ENCODE data around the gene SMAP1. TPM values are rescaled to one million over a fixed set of nuclear protein-coding genes. Genes with fewer than 3 reads are reported as not detected.

Gene SMAP1
- total RNA-seq, 4 donors from 2014 or later, result 24.1 to 35.5 (median 30.9) TPM

DNA sequence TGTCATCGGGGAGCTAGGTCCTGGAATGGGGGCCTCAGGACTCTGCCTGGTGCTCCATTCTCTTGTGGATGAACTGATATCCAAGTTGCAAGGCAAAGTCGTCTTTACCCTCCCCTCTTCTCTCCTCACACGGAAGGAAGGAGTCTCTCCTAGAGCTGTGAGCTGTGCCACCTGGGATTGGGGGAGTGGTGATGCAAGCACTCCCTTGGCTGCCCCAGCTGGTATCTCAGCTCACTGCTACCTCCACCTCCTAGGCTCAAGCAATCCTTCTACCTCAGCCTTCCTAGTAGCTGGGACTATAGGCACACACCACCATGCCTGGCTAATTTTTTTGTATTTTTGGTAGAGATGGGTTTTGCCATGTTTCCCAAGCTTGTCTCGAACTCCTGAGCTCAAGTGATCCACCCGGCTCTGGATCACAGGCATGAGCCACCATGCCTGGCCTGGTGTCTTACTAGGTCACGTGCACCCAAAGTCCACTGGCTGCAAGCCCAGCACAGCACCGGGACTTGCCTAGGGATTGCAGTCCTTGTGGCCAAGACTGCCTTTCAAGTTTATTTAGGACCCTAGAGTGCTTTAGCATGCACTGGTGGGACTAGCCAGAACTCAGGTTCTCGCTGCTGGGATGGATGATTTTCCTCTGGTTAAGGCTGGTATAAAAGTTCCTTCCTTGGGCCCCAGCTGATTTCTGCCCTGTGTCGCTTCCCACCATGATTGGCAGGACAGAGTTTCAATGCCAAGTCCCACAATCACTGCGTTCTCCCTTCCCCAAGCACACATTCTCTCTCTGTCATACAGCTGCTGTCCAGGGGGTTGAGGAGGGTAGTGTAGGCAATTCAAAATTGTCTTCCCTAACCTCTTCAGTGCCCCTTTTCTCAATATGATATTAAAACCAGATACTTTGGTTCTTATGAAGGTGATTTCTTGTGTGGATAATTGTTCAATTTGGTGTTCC, 33.5 kb downstream of the SMAP1 start:
- no peak overlapping the region for H3K4me3 ChIP-seq
- H3K9me3 ChIP-seq, result no peaks in the 10 kb centered on the region
- no peak for ATAC-seq
- no peaks in the 10 kb centered on the region for H3K27me3 ChIP-seq
- no peak overlapping the region for H3K27ac ChIP-seq
- 76 to 94% methylated on average over 6 to 8 of the region's 10 CpGs for WGBS, 2 donors (ENCODE audit: low coverage in 1 of 2)
- TF ChIP-seq EP300 (IDR thresholded peaks at IDR 0.05), result no peak
- no peak for TF ChIP-seq POLR2AphosphoS5 (IDR thresholded peaks at IDR 0.05)
- no peak for TF ChIP-seq CTCF (IDR thresholded peaks at IDR 0.05)
- TF ChIP-seq POLR2A (IDR thresholded peaks at IDR 0.05), result no peak
- peaks cover 0 to 20% of the 10 kb centered on the region in 2 donors for H3K36me3 ChIP-seq
- peaks cover 0 to 14% (median 3%) of the 10 kb centered on the region in 3 donors for H3K4me1 ChIP-seq

DNA sequence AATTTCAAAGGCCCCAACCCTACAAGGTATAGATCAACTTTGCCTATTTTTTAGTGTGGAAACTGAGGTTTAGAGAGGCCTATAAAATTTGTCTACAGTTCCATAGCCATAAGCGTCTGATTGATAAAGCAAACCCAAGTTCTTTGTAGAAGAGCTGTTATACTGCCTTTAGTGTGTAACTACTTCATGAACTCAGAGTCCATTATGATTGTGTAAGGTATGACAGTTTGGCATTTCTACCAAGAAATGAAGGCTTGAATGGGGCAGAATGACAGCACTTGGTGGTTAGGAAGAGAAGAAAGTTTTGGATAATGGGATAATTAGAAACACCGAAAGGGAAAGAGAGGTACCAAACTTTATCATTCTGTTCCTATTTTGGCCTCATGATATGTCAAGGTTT, 38.1 kb downstream of the SMAP1 start:
- no peak for ATAC-seq
- Histone ChIP-seq H3K4me3 (no peak overlapping the region), H3K4me1 (peaks cover 0 to 14% (median 3%) of the 10 kb centered on the region in 3 donors), H3K9me3 (no peaks in the 10 kb centered on the region), H3K36me3 (peaks cover 0 to 4% of the 10 kb centered on the region in 2 donors), H3K27me3 (no peaks in the 10 kb centered on the region), H3K27ac (no peak overlapping the region)
- WGBS, 2 donors (ENCODE audit: low coverage in 1 of 2), result 89 to 100% methylated on average over 2 of the region's 2 CpGs
- TF ChIP-seq POLR2A (IDR thresholded peaks at IDR 0.05) (no peak), POLR2AphosphoS5 (IDR thresholded peaks at IDR 0.05) (no peak), CTCF (IDR thresholded peaks at IDR 0.05) (no peak), EP300 (IDR thresholded peaks at IDR 0.05) (no peak)

- WGBS, 2 donors (ENCODE audit: low coverage in 1 of 2), result 0 to 2% methylated on average over 3 of the region's 3 CpGs
- no peaks in the 10 kb centered on the region for H3K9me3 ChIP-seq
- H3K36me3 ChIP-seq, result no peaks in the 10 kb centered on the region
- TF ChIP-seq POLR2A (IDR thresholded peaks at IDR 0.05) (no peak), CTCF (IDR thresholded peaks at IDR 0.05) (peak; percentile 56 to 61 (median 59))
- no peak overlapping the region for H3K4me3 ChIP-seq
- no peak overlapping the region for H3K27ac ChIP-seq
- no peak for ATAC-seq
- no peaks in the 10 kb centered on the region for H3K27me3 ChIP-seq
- peaks cover 0 to 7% (median 0%) of the 10 kb centered on the region in 3 donors for H3K4me1 ChIP-seq
Measured at GRCh38 chr6:70706491-70707123, 38.9 kb downstream of the SMAP1 start.

GRCh38 chr6:70707893-70708292, 40.2 kb downstream of the SMAP1 start:
- peaks cover 0 to 7% (median 0%) of the 10 kb centered on the region in 3 donors for H3K4me1 ChIP-seq
- H3K27me3 ChIP-seq, result no peaks in the 10 kb centered on the region
- no peaks in the 10 kb centered on the region for H3K9me3 ChIP-seq
- no peak overlapping the region for H3K4me3 ChIP-seq
- no peaks in the 10 kb centered on the region for H3K36me3 ChIP-seq
- no peak overlapping the region for H3K27ac ChIP-seq
- ATAC-seq, result no peak
- no peak for TF ChIP-seq CTCF (IDR thresholded peaks at IDR 0.05)
- no peak for TF ChIP-seq POLR2A (IDR thresholded peaks at IDR 0.05)
- TF ChIP-seq EP300 (IDR thresholded peaks at IDR 0.05), result no peak
- TF ChIP-seq POLR2AphosphoS5 (IDR thresholded peaks at IDR 0.05), result no peak
- 84 to 85% methylated on average over 2 of the region's 2 CpGs for WGBS, 2 donors (ENCODE audit: low coverage in 1 of 2)

Measured in gastroesophageal sphincter (tissue), 4 donors.